ENCODE data around the gene EIF3D.

Gene EIF3D

DNA sequence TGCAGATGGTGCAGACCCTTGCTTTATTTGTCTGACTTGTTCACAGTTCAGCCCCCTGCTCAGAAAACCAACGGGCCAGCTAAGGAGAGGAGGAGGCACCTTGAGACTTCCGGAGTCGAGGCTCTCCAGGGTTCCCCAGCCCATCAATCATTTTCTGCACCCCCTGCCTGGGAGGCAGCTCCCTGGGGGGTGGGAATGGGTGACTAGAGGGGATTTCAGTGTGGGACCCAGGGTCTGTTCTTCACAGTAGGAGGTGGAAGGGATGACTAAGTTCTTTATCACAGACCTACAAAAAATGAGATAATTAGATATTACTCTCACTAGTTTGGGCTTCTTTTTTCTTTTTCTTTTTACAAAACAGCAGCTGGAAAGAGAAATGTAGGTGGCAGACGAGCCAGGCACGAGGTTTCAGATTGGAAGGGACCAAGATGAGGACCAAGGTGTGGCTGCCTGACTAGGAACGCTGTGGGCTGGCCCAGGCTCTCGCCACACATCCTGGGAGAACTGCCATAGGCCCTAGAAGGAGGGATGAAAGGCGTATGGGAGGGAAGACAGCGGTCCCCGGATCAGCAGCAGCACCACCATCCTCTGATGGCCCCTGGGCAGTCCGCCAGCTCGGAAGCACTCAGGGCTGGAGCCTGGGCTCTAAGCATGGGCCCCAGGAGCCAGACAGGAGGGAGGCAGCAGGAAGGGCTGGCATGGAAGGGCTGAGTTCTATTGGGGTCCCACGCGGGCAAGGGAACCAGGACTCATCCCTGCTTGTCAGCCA lies 61.7 kb downstream of the EIF3D start:
- DNase-seq (ENCODE audit: low read depth in 2 of 2): no peak

DNA sequence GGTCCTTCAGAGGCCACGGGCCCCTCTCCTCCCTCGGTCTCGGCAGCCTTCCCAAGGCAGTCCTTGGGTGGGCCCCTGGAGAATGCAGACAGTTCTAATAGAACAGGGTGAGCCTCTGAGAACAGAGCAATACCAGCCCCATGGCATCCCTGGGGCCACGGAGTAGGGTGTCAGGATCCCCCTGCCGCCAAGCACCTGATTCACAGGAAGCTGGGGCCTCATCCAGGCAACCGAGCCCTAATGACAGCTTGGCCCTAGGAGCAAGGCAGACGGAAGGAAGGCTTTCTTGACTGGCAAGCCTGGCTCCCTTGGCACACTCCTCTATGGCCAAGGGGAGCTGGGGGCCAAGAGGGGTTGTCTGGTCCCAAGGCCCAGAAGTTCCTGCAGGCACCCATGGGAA lies 62.7 kb downstream of the EIF3D start:
- DNase-seq (ENCODE audit: low read depth in 2 of 2): no peak

DNA sequence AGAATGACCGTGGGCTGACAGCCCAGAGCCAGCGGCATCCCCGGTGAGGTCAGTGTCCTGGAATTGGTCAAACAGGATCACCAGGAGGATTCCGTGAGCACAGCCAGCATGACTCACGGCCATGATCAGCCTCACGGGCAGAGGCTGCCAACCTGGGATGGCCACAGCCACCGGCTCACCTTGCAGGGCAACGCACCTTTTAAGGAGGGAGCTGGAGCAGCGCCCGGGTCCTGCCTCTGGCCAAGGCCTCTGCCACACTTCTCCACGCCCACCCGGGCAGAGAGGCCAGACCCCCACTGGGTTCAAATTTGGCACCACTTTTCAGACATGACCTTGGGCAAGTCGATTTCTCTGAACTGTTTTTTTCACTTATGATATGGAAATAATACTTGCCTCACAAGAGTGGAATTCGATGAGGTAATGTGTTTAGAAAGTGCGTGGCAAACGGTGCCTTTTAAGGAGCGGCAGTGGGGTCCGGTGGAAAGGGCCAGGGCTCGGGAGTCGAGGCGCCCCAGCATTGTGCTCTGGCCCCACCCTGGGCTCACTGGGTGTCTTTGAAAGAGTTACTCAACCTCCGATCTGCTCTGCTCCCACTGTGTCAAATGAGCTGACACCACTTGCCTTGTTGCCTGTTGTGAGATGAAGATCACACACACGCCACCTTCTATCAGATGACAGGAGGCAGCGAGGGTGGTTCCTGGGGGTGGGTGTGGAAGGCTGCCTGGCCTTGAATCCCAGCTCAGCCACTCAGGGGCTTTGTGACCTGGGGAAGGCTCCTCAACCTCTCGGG lies 63.5 kb downstream of the EIF3D start:
- DNase-seq (ENCODE audit: low read depth in 2 of 2): no peak

DNA sequence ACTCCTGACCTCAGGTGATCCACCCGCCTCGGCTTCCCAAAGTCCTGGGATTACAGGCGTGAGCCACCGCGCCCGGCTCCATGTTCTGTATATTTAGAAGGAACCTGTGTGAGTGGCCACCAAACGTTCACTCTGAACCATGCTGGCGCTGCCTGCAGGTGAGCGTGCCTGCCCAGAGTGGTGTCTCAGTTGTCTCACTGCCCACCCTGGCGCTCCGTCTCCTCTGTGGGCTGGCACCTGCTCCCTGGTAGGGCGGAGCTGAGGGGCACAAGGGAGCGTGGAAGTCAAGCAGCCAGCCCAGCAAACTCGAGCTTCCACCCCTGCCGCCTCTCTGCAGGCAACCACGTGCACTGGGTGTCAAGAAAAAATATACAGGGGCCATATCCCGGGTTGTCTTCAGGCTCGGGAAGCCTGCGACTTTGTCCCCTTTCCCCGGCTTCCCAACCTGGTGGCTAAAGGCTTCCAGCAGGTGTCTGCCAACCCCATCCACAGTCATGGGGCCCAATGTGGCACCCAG lies 64.2 kb downstream of the EIF3D start:
- DNase-seq (ENCODE audit: low read depth in 2 of 2): no peak

DNA sequence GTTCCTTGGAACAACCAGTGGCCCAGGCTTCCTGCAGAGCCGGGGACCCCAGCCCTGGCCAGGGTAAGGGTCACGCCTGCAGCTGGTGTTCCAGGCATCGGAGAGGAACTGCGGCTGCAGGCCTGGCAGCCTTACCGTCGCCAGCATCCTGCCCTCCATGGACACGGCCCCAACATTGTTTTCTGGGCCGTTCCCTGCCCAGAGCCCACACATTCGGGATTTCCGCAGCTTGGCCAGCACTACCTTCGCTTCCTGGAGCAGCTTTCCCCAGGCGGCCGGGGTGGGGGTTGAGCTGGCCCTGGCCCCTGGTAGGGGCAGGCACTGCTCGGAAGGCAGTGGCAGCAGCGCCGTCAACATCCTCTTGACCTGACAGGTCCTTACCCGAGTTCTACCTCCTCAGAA lies 65.2 kb downstream of the EIF3D start:
- DNase-seq (ENCODE audit: low read depth in 2 of 2): no peak

DNA sequence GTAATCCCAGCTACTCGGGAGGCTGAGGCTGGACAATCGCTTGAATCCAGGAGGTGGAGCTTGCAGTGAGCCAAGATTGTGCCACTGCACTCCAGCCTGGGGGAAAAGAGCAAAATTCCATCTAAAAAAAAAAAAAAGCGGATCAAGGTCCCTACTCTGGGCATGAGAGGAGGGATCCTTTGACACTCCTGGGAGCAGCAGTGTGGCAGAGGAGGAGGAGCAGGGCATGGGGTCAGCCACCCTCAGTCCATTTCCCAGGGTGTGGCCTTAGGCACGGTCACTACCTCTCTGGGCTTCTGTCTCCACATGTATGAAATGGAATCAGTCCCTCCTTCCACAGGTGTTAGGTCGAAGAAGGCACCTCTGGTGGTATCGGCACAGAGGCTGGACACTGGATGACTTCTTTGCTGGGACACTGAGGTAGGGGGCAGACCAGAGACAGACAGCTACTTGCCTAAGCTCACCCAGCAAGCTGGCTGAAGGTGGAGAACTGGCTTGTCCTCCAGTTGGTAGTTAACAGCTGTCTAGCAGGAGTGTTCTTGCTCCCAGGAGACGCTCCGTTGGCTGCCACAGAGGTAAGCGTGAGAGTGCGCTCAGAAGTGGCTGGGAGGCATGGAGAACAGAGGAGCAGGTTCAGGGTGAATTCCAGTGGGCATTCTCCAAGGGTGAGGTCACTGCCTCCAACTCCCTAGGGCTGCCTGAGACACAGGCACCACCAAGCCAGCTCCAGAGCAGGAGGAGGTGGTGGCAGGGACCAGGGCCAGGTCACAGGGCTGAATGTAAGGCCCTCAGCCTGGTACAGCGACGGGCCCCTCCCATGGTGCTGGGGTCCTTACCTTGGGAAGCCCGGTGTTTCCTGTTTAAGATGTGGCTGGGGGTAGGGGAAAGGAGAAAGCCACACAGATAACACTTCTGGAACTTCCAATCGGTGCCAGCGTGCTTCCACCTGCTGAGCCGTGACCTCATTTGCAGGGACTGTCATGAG lies 67.0 kb downstream of the EIF3D start:
- DNase-seq (ENCODE audit: low read depth in 2 of 2): no peak
